Breast epithelium (tissue), 3 donors: ENCODE results near the gene CMTM3.

ENCODE experiments used
- CTCF ChIP-seq, 3 donors: fragments of 450-650 bp; IDR thresholded peaks; one replicate each; pipeline ENCODE4 v1.5.1; 2016 to 2017; ENCODE audit warnings: antibody characterized with exemption in 3 of 3, mild to moderate bottlenecking in 3 of 3, moderate library complexity in 3 of 3
- POLR2A ChIP-seq: fragments of 450-650 bp; IDR thresholded peaks from one replicate; pipeline ENCODE4 v1.6.1; 2016; ENCODE audit warnings: antibody characterized with exemption, mild to moderate bottlenecking, moderate library complexity

GRCh38 chr16:66651474-66651765, 46.9 kb downstream of the CMTM3 start:
- TF ChIP-seq CTCF (IDR thresholded peaks at IDR 0.05) = no peak
- no peak for TF ChIP-seq POLR2A
